Brain microvascular endothelial cell (primary cell): Measurements from ENCODE around the gene PLA2G2D.

Source experiments
- DNase-seq: peaks from one replicate; pipeline ENCODE4 v3.0.0-alpha.2; 2020
- H3K27ac ChIP-seq: fragments of 250-450 bp; sonication (Bioruptor Pico); 2 replicates; pipeline ENCODE4 v1.5.1; 2020; ENCODE audit warnings: mild to moderate bottlenecking, moderate library complexity
- H3K27me3 ChIP-seq: fragments of 250-450 bp; sonication (Bioruptor Pico); replicated peaks from 2 replicates; pipeline ENCODE4 v1.5.1; 2020; ENCODE audit warnings: mild to moderate bottlenecking
- H3K36me3 ChIP-seq: fragments of 250-450 bp; sonication (Bioruptor Pico); replicated peaks from 2 replicates; pipeline ENCODE4 v1.5.1; 2020; ENCODE audit warnings: mild to moderate bottlenecking
- H3K4me3 ChIP-seq: 2 replicates; pipeline ENCODE4 v1.5.1; 2011; ENCODE audit warnings: low read depth, mild to moderate bottlenecking, control low read depth, low read length, moderate library complexity
- CTCF ChIP-seq: IDR thresholded peaks from 2 replicates; pipeline ENCODE4 v1.5.1; 2011; ENCODE audit warnings: low read depth, mild to moderate bottlenecking, moderate library complexity, low read length, control low read depth, inconsistent platforms; ENCODE audit errors: missing control alignments
- in situ Hi-C: cut with HindIII; loops from 2 replicates; pipeline ENCODE4 v1.10.0; 2017; ENCODE audit warnings: low sequenced_read_pairs, low pct_ligation_motif_present

Gene PLA2G2D

DNA sequence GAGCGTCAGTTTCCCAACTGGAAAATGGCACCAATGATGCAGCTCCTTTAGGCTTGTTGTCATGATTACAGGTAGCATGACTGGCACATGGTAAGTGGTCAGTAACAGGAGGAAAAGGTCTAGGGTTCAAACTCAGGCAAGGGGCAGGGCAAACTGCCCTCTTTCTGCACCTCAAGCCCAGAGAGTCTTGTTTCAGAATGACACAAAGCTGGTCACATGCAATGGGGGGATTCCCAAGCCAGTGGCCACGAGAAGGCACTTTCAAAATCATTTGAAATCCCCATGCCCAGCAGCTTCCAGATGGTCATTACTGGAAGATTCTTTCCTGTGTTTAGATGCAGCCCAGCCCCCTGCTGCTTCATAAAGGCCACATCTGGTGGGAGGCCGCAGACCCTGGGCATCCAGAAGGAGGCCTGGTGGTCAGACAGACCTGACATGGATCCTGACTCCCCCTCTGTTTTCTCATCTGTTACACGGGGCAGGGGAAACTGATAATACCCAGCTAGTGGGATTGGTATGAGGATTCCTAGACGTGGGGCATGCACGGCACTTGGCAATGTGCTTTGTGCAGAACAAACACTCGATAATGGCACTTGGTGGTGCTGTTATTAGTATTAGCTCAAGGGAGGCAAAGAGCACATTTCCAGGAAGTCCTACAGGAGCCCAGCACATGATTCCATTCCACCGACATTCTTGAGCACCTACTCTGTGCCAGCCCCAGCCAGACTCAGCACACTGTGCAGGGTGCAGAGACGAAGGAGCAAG lies 6.9 kb upstream of the PLA2G2D start:
- in situ Hi-C loops = no loop called here
- no peaks in the 10 kb centered on the region for H3K36me3 ChIP-seq
- no peaks in the 10 kb centered on the region for H3K27me3 ChIP-seq
- H3K4me3 ChIP-seq = no peak overlapping the region
- no peak for DNase-seq
- H3K27ac ChIP-seq = no peak overlapping the region
- TF ChIP-seq CTCF = no peak

DNA sequence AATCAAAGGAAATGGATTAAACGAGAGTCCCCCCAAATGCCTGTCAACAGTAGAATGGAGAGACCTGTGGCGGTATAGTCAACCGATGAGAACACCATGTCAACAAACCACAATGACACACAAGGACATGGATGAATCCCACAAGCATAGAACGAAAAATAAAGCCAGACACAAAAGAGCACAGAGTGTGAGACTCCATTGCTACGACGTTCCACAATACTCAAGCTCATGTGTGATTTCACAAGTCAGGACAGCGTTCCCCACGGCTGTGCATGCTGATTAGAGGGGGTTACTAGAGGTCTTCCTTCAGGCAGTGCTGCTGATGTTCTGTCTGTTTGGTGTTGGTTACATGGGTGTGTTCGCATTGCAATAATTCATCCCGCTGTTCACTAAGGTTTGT lies 5.8 kb upstream of the PLA2G2D start:
- in situ Hi-C loops = no loop called here
- DNase-seq = no peak
- TF ChIP-seq CTCF = no peak

GRCh38 chr1:20124456-20125057 lies 5.2 kb upstream of the PLA2G2D start:
- no peaks in the 10 kb centered on the region for H3K36me3 ChIP-seq
- TF ChIP-seq CTCF = no peak
- in situ Hi-C loops = no loop called here
- H3K27ac ChIP-seq = no peak overlapping the region
- no peaks in the 10 kb centered on the region for H3K27me3 ChIP-seq
- H3K4me3 ChIP-seq = no peak overlapping the region
- DNase-seq = peak; percentile 79

More for the DNA sequence above, 5.8 kb upstream of the PLA2G2D start:
- H3K36me3 ChIP-seq = no peaks in the 10 kb centered on the region
- H3K27ac ChIP-seq = no peak overlapping the region
- H3K27me3 ChIP-seq = no peaks in the 10 kb centered on the region
- no peak overlapping the region for H3K4me3 ChIP-seq

DNA sequence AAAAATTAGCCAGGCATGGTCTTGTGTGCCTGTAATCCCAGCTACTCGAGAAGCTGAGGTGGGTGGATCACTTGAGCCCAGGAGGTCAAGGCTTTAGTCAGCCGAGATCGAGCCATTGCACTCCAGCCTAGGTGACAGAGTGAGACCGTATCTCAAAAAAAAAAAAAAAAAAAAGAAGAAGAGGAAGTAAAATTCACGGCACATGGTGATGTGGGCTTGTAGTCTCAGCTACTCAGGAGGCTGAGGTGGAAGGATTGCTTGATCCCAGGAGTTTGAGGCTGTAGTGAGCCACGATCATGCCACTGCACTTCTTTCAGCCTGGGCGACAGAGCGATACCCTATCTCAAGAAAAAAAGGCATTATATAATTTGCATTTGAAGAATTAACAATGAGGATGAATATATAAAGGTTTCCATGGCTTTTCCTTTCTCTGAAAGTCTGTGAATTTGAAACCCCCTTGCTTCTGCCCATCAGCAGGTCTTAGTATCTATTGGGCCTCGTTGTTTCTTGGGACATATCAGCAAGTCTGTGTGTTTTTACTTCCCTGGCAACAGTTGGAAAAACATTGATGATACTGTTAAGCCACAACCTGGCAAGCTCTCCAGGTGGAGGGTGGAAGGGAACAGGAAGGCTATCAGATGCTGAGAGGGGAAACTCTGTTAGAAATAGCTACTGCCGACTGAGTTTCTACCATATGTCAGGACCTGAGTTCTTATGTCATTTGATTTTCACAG lies 4.6 kb upstream of the PLA2G2D start:
- DNase-seq = no peak
- Histone ChIP-seq H3K4me3 (no peak overlapping the region), H3K36me3 (no peaks in the 10 kb centered on the region), H3K27me3 (no peaks in the 10 kb centered on the region), H3K27ac (no peak overlapping the region)
- TF ChIP-seq CTCF = no peak
- in situ Hi-C loops = no loop called here

- in situ Hi-C loops = no loop called here
- Histone ChIP-seq H3K27ac (no peak overlapping the region), H3K36me3 (no peaks in the 10 kb centered on the region), H3K27me3 (no peaks in the 10 kb centered on the region), H3K4me3 (no peak overlapping the region)
- DNase-seq = no peak
- TF ChIP-seq CTCF = no peak
These were observed 1.5 kb upstream of the PLA2G2D start for GRCh38 chr1:20120796-20121195.
